Epithelial cell of proximal tubule (primary cell): ENCODE measurements around the gene KIF1C. TPM values are rescaled to one million over a fixed set of nuclear protein-coding genes. Genes with fewer than 3 reads are reported as not detected.

Experiments
- DNase-seq: peaks from one replicate; pipeline ENCODE4 v3.0.0-alpha.2; 2011; ENCODE audit warnings: low read depth
- H3K4me3 ChIP-seq: 2 replicates; pipeline ENCODE4 v1.5.1; 2011; ENCODE audit warnings: low read depth, mild to moderate bottlenecking, low read length
- CTCF ChIP-seq: conservative IDR thresholded peaks from 2 replicates; pipeline ENCODE4 v1.5.1; 2012; ENCODE audit warnings: low read depth, mild to moderate bottlenecking, low read length
- total RNA-seq: library from RNA; depleted of rRNA; stranded (reverse); fragments of >200 nt; gene quantifications from 2 replicates; pipeline ENCODE4 v1.2.3, GENCODE V29; 2015

KIF1C gene
- 75.0 and 81.3 TPM in 2 replicates for total RNA-seq

DNA sequence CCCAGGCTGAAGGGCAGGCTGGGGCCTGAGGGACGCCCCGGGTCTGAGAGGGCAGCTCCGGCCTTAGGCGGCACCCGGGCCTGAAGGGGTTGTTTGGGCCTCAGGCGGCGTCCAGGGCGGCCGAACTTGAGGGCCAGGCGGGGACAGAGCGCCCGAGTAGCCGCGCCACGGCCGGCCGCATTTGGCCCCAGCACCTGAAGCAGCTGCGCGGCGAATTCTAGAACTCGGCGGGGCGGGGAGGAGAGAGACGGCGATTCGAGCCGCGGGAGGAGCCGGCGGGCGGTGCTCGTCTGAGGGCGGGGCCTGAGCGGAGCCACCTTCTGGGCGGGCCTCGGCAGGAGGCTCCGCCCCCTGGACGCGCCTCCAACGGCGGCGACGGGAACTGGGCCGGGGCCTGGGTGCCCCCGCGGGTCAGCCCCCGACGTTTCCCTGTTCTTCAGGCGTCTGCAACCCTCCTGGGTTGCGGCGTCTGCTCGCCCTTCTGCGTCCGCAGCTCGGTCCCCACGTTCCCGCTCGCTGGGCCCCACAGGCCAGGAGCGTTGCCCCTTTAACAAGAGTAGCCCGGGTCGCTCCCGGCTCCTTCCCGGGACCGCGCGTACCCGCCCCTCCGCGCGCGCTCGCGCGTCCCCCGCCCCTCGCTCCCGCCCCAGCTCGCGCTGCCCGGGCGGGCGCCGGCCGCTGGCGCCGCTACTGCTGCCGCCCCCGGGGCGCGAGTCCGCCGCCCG lies at the start of gene KIF1C, which contains the start of gene INCA1:
Gene KIF1C (plus strand): TSS at position 649 of the 725 bp plus-strand sequence. CDS start 2,297 bp downstream, outside the sequence.
Gene INCA1 (minus strand): TSS at position 221 of the 725 bp plus-strand sequence. CDS start 3,085 bp downstream, outside the sequence.
- DNase-seq = peak; percentile 30
- no peak for TF ChIP-seq CTCF
- H3K4me3 ChIP-seq = peak within 1 kb of the TSS; percentile 99

- no peak for TF ChIP-seq CTCF
- peak within 1 kb of the TSS; percentile 96 for H3K4me3 ChIP-seq
- peak; percentile 48 for DNase-seq
Observed at GRCh38 chr17:4948166-4948930, 49.4 kb upstream of the KIF1C start, which contains the start of gene PFN1. Gene PFN1, minus strand, starts transcription at chr17:4948530. Its CDS starts 136 bp downstream, at chr17:4948394.

DNA sequence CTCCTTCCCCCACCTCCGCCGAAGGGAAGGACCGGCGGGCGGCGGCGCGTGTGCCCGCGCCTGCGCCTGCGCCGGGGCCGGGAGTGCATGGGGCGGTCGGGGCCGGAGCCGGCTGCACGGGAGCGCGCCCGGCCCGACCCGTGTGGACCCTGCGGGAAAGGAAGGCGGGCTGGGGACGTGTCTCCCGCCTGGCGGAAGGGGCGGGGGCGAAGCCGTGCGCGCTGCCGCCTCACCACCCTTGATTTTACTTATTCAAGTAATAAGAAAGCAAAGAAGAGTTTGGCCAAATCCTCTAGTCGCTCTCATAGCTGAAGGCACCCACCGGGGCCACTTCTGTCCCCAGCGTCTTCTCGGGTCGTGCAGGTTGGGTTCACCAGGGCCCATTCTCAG lies 48.8 kb upstream of the KIF1C start:
- TF ChIP-seq CTCF = no peak
- DNase-seq = no peak
- peak overlapping the region; percentile 96 for H3K4me3 ChIP-seq

DNA sequence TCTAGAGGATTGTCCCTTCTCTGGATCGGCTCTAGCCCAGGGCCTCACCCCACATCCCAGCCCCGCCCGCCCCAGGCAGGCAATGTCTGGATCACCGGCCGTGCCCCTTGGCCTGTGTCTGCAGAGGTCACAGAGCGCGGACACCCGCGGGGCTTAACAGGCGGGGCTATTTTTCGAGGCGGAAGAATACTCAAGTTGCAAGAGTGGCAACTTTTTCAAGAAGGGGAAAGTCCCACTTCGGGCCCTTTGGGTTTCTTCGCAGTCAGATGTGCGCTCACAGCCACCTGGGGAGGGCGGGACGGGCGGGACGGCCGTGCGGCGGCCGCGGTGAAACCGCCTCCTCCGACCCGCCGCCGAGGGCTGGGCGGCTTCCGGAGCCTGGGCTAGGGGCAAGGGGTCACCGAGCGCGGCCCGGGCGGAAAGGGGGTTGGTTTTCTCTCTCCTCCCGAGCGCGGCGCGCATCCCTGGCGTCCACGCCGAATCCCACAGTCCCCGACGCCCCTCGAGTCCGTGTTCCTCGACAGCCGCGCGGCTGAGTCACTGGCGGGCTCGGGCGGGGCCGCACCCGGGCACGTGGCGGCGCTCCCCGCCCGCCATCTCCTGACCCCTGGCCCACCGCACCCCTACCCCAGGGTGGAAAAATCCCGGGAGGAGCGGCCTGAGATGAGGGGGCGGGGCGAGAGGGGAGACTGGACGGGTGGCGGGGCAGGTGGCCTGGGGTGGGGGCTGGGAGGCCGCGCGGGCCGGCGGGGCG lies 48.3 kb upstream of the KIF1C start:
- H3K4me3 ChIP-seq = peak overlapping the region; percentile 96
- peak; percentile 41 for DNase-seq
- TF ChIP-seq CTCF = no peak

DNA sequence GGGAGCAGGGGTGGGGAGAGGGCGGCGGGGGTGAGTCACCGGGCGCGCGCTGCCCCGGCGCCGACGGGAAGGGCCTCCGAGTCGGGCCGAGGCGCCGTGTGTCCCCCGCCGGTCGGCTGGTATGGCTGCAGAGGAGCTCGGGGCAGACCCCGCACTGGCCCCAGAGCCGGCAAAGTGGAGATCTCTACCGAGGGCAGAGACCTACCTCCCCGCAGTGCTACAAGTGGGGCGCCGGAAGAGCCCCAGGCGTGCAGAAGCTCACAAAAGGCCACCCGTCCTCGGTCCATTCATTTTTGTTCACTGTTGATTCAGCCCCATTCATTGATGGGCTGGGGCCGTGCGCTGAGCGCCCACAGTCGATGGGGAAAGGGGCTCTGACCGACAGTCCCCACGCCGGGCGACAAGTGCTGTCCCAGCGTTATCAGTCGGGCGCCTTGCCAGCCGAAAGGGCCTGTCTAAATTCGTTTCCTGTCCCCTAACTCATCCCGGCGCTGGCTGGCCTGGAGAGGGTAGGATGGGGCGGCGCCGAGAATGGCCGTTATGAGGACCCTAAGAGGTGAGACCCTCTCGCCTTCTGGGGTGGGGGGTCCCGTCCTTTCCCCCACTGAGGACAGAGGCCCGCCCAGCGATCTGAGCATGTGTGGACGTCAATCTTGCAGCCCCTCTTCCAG lies 47.5 kb upstream of the KIF1C start:
- DNase-seq = no peak
- no peak for TF ChIP-seq CTCF
- H3K4me3 ChIP-seq = peak overlapping the region; percentile 96

- peak within 1 kb of the TSS; percentile 96 for H3K4me3 ChIP-seq
- no peak for TF ChIP-seq CTCF
- DNase-seq = no peak
Observed at GRCh38 chr17:4950746-4951204, 47.0 kb upstream of the KIF1C start, which contains the start of gene ENO3. Gene ENO3, plus strand, starts transcription at chr17:4951119. Its CDS starts 711 bp downstream, at chr17:4951830.
